OCI-M1 (cell line): ENCODE measurements around the gene GMEB2.
"Not testable (repeated sequence)": the region's sequence is repeated elsewhere in the genome, so short reads cannot be mapped to it uniquely, and the experiment has no call there.

Experiments used
- DNase-seq: peaks from one replicate; lab custom pipeline; 2025; lab: John Stamatoyannopoulos, UW

The GMEB2 gene

DNA sequence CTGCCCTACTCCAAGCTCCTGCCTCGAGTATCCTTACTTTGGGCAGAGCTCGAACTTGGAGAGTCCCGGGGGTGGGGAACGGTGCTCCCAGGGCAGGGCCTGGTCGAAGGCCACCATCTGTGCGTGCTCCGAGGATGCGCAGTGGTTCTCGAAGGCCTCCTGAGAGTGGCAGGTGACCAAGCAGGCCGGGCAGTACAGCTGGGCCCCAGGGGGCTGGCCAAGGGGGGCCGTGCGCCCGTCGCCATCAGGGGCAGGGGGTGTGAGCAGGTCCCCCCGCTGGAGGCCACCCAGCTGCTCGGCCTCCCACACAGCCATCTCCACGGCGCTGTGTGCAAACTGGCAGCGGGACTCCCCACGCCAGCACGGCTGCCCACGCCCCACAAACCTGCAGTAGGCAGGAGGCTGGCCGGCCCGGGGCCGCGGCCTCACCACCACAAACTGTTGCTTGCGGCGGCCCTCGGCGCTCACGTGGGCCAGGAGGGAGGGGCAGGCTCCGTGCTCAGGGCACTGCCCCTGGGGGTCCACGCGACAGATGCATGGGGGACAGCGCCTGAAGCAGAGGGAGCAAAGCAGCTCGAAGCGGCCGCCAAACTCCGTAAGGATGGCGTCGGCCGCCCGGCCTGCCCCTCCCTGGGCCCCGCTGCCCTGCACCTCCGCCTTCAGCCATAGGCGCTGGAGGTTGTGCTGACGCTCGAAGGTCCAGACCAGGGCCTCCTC is 54.7 kb downstream of the GMEB2 start:
- DNase-seq: no peak

DNA sequence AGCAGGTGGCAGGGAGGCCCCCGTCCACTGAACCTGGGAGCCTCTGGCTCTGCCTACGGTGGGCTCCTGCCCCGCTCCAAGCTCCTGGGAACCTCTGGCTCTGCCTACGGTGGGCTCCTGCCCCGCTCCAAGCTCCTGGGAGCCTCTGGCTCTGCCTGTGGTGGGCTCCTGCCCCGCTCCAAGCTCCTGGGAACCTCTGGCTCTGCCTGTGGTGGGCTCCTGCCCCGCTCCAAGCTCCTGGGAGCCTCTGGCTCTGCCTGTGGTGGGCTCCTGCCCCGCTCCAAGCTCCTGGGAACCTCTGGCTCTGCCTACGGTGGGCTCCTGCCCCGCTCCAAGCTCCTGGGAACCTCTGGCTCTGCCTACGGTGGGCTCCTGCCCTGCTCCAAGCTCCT is 55.8 kb downstream of the GMEB2 start:
- DNase-seq: not testable (repeated sequence)

DNA sequence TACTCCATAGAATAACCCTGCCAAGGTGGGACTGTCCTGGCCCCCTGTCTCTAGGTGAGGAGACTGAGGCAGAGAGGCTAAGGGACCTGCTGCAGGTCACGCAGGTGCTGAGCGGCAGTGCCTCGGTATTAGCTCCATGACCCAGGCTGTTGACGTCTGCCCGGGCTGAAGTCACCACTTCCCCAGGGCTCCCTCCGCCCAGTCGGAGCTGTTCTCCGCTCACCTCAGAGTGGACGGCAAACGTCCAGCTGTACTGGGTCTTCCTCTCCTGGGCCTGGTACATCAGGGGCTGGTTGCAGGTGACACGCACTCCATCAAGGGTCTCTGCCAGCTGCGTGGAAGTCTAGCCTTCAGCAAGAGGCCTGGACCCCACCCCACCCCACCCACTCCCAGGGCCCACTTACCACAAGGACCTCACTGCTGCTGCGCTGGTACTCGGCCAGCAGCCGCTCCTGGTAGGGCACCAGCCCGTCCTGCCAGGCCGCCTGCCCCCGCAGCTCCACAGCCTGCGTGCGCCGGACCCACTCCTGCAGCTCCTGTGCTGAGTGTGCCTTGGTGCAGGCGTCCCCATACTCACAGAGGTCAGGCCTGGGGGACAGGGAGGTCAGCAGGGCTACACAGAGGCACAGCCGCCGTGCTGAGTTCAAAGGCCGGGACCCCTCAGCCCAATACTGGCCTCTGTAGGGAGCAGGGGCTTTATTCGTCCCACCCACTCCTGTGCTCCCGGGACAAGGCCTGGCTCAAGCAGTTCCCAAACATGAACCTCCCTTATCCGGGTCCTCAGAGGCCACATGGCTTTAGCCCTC is 56.4 kb downstream of the GMEB2 start:
- no peak for DNase-seq

DNA sequence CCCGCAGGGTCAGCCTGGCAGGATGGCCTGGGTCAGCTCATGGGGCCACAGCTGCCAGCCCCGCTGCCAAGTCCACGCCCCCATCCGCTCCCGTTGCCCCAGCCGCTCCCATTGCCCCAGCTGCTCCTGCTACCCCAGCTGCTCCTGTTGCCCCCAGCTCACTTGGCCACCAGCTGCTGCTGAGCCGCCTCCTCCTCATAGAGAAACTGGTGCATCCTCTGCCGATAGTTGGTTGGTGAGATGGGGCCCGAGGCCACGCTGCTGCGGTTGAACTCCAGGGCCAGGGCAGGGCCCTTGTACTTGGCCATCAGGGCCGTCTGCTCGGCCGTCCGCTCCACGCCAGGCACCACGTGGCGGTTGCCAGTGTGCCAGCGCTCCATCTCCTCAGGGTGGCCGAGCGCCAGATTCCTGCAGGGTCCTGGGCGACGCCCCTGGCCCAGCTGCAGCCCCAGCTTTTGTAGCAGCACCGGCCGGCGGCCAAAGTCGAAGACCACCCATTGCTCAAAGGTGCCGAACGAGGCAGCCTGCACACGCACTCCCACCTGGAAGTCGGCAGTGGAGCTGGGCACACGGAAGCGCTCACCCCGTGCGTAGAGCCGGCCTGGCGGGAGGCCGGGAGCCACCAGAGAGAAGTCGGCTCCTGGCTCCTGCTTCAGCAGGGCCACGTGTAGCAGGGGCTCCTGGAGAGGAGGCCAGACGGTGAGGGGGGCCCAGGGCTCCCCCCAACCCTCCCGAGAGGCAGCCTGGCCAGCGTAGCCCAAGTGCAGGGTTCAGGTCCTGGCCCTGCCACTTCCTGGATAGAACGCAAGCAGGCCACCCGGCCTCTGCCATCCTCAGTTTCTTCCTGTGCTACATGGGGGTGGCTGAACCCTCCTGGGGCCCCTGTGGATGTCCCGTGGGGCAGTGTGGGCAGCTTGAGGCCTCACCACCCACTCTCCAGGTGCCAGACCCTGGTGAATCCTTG is 57.6 kb downstream of the GMEB2 start:
- DNase-seq: no peak

DNA sequence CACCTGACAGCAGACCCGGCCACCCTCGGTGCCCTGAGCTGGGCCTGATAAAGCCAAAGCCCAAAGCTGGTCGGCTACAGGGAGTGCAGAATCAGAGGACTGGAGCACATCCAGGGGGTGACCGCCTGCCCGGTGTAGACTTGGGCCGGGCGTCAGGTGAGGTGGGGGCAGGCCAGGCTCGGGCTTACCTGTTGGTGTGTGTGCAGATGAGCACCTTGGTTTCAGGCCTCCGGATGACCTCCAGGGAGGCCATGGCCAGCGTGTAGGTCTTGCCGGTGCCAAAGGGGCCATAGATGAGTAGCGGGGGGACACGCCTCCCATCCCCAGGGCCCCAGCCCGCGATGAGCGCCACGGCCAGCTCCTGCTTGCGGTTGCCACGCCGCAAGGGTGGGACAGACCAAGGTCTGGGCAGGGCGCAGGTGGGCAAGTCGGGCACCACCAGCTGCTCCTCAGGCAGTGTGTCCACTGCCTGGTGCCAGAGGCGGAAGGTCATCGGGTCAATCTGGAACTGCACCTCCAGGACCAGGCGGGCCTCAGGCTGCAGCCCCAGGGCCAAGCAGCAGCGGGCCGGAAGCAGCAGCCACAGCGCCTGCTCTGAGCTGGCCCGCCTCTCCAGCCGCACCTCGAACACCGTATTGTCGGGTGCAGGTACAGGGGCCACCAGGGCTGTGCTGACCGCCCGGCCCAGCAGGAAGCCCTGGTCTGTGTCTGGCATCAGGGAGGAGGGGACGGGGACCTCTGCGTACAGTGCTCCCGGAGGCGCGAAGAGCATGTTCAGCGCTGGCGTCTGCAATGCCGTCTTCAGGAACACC is 58.5 kb downstream of the GMEB2 start:
- DNase-seq: no peak

DNA sequence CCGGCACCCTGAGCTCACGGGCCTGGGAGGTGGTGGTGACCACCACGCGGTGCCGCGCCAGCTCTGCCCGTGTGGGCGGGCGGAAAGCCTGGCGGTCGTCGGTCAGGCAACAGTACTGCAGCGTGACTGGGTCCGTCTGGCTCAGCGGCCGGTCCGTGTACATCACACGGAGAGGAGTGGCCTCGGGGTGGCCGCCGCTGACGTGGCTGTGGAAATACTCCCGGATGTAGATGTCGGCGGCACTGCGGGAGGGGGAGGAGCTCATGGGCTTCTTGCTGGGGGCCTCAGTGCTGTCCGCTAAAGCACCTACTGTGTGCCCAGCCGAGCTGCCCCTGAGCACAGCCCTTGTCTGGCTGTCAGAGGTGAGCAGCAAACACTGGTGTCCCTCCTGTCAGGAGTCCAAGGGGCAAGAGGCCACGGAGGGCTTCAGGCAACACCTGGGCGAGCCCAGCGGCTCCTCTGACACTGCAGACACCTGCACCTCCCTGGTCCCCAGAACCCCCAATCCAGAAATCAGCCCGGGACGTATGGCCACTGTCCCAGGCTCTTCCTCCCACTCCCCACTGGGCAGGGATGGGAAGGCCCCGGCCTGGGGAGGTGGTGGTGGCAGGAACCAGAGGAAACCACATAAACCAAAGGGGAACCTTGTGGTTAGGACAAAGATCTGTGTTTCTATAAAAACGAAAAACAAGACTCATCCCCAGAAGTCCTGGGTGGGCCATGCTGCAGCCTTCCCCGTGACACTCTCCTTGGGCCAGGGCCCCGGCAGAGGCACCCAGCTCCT is 59.3 kb downstream of the GMEB2 start:
- DNase-seq: peak; percentile 86

DNA sequence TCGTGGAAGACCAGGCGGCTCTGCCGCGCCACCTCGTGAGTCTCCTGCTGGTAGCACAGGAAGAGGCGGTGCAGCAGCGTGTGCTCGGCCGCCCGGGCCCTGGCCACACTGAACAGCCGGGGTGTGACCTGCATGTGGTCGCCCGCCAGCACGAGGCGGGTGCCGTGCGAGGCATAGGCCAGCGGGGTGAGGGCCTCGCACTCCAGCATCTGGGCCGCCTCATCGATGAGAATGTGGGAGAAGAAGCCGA is 59.8 kb downstream of the GMEB2 start:
- no peak for DNase-seq

DNA sequence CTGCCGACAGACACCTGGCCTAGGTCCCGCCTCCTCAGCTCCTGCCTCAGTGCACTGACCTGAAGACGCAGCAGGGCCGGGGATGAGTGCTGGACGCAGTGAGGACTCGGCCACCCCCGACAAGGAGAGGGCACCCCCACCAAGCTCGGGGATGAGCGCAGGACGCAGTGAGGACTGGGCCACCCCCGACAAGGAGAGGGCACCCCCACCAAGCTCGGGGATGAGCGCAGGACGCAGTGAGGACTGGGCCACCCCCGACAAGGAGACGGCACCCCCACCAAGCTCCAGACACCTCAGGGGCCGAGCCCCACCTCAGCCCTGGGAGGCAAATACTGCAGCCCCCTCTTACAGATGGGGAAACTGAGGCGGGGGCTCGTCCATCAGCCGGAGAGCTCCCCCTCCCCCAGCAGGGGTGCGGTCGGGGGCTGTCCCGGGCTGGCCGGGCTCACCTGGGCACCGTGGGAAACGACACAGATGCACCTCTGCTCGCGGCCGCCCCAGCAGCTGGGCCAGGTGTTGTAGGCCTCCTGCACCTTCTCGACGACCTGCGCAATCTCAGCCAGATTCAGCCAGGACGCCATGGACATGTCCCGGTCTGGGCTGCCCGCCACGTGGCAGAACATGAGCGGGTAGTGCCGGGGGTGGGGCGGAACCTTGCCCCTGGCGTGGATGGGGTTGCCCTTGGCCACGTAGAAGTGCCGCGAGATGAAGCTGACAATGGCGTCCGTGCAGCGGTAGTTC is 60.3 kb downstream of the GMEB2 start:
- DNase-seq: no peak

DNA sequence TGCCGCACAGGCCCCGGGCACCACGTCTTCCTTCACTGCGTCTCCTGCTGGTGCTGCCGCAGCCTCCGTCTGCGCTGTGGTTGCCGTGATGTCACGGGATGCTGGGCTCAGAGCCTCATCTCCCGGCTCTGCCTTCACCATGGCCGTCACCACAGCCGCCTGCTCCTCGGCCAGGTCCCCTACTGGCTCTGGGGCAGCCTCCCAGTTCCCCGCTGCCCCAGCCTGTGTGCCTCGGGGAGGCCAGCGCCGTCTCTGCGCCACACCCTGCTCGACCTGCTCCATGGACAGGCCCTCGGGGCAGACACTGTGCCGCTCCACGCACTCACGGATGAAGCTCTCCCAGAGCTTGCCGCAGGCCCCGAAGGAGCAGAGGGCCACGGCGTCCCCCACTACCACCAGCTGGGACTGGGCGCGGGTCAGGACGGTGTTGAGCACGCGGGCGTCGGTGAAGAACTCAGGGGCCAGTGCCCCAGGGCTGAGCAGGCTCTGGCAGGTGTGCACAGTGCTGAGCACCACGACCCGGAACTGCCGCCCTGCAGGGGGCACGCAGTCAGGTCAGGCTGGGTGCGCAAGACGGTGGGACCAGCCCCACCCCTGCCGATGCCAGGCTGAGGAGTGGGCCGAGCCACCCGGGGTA is 61.1 kb downstream of the GMEB2 start:
- DNase-seq: no peak

DNA sequence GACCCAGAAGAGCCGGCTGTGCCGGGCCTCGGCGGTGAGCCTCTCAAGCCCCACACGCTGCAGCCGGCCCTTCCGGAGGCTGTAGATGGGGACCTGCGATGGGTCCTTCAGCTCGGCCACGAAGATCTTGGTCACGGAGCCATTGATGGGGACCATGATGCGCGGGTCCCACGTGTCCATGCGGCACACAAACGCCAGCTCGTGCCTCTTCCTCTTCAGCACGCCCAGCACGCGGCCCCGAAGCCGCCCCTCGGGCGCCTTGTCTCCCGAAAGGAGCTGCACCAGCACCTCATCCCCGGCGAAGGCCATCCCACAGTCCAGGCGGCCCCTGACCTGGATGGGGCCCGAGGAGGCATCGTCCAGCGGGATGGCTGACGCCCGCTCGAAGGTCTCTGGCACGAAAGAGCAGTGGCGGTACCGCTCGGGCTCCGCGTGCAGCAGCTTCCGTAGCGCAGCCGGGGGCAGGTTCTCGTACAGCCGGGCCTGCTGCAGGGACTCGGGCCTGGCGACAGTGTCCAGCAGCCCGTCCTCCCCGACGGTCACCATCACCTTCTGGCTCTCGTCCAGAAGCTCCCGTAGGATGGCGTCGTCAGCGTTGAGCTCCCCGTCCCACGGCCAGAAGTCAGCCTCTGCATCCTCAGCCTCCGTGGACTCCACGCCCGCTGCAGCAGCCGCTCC is 61.7 kb downstream of the GMEB2 start:
- no peak for DNase-seq

DNA sequence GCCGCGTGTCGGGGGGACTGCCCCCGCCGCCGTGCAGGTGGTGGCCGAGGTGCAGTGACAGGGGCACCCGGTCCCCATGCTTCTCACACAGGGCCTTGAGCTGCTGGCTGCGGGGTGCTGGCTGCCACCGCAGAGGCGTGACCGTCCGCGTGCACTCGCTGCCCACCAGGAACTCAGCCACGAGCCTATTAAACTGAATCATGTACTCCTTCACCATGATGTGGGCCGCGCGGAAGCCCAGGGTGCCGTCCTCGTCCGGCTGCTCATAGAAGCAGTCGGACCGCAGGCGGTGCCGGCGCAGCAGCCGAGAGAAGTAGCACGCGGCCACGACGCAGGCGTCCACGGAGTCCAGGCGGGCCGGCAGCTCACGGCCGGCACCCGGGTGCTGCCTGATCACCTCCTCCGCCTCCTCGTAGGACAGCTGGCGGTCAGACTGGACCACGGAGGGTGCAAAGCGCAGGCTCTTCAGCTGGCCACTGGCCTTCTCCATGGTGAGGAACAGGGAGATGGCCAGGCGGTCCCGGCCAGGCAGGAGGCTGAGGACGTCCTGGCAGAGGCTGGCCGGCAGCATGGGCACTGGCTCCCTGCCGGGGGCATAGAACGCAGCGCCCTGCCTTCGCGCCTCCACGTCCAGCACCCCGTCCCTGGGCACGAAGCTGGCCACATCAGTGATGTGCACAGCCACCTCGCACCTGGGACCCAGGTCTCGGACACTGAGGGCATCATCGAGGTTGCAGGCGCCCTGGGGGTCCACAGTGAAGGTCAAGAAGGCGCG is 62.7 kb downstream of the GMEB2 start:
- no peak for DNase-seq

DNA sequence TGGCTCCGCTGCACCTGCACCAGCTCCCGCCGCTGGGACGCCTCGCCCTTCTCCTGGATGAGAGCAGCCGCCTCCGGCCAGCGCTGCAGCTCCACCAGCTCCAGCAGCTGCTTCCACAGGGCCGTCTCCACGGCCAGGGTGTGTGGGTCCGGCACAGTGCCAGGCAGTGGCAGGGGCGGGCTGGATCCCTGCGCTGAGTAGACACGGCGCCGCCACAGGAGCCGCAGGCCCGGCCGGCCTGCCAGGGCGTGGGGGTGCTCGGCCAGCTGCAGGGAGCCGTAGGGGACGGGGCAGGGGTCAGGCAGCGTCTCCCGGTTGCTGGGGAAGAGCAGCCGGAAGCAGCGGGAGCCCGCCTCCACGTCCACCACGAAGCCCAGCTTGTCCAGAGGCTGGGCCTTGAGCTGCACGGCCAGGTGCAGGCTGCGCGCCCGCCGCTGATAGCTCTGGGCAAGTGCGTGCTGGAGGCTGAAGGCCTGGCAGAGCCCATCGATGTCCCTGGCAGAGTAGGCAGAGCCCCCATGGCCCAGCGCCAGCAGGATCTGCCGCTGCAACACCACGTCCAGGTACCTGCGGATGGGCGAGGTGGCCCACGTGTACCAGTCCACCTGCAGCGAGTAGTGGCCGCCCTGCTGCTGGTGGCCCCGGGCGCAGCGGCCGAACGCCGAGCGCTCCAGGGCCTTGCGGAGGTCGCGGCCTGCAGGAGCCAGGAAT is 63.5 kb downstream of the GMEB2 start:
- DNase-seq: no peak

DNA sequence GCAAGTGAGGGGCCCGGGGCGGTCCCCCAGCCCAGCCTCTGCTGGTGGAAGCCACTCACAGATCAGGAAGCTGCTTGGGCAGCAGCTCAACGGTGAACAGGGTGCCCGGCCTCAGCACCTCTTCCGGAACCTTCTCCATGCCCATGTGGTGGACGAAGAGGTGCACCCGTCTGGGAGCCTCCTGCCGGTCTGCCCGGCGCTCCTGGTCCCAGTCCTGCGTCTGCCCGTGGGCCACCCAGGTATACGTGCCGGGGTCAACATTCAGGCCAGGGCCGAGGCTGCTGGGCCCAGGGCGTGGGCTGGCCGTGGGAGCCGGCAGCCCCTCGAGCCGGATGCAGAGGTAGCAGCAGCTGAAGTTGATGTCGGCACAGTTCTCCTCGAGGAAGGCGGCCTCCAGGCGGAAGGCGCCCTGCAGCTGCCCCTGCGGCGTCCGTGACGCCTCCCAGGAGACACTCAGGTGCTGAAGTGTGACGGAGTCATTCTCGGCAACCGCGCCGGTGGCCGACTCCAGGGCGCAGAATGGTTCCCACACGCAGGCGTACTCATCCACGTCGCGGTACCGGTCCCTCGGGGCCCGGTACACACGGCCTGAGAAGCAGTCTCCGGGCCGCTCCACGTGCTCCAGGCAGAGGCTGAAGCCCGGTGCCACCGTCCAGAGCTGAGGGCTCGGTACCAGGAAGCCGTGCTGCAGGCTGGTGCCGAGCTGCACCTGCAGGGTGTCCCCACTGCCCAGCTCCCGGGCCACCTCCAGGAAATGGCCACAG is 64.3 kb downstream of the GMEB2 start:
- no peak for DNase-seq

DNA sequence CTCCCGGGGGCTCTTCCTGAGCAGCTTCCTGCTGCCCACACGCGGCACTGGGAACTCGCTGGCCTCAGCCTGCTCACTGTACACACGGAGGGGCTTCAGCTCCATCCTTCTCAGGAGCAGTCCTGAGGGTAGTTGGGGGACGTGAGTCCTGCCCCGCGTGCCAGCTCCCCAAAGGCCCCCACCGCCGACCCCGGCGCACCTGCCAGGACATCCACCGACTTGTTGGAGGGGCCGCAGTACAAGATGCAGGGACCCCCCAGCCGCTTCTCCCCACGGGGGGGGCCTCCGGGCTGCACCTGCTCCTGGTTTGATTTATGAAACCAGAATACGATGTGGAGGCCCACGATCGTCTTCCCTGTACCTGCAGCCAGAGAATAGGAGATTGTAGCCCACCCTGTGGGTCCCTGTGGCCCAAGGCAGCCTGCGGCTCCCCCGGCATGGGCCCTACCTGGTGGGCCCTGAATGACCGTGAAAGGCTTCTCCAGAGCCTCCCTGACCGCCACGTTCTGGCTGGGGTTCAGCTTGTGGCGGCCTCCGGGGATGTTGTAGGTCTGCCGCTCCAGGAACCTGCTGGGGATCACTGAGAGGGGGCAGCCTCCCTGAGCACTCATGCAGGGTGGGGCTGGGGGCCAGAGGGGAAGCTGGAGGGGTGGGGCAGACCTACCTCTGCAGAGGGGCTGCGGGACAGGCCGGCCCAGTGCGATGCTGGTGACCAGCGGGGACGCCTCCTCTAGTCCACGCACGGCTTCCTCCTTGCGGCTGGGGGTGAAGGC is 65.1 kb downstream of the GMEB2 start:
- DNase-seq: no peak

DNA sequence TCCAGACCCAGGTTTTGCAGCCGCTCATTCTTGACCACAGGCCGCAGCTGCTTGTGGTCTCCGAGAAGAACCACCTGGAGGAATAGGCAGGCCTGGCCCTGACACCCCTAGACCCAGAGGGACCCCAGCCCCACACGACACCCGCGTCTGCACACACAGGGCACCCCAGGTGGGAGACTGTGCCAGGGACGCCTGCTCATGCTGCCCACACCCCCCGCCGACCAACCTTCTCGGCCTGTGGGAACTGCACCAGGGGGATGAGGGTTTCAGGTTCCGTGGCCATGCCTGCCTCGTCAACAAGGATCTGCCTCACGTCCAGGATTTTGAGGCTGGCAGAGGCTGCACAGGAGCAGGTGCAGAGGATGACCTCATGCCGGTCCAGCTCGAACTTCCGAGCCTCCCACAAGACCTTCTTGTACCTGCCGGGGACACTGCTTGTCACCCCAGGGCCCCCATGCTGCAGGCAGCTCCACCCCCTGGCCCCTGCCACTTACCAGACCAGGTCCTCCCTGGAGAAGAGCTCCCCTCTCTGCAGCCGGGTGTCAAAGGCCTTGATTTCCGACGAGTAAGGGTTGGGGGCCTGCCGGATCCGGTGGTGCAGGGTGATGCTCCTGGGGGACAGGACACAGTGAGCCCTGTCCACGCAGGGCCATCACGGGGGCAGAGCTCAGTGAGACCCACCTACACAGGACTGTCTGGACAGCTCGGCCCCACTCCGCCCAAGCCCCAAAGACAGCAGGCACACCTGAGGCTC is 65.9 kb downstream of the GMEB2 start:
- DNase-seq: no peak
